GM12878 (cell line): ENCODE measurements around the gene ITPRIP. TPM values are rescaled to one million over a fixed set of nuclear protein-coding genes. Genes with fewer than 3 reads are reported as not detected.

Experiments used
- ATAC-seq: fragments of 200-7000 bp; cut with Tn5 transposase; 3 replicates; pipeline ENCODE4 v1.9.1; 2020; ENCODE audit warnings: mild to moderate bottlenecking, moderate library complexity
- BruUV-seq: library from RNA; stranded (reverse); fragments of 400-500 nt; replicated peaks from 2 replicates; lab custom pipeline; 2021; lab: Mats Ljungman, UMichigan
- CTCF ChIA-PET: fragments of 300-600 bp; sonication (Branson Sonifier 250); formaldehyde crosslinking; extraction: SDS; loops from one replicate; lab custom pipeline; 2021; ENCODE audit warnings: inconsistent platforms; lab: Yijun Ruan, JAX
- POLR2A ChIA-PET: fragments of 350-600 bp; formaldehyde crosslinking; extraction: SDS; loops from one replicate; lab custom pipeline; 2021; ENCODE audit warnings: inconsistent platforms; lab: Charles Lee
- RAD21 ChIA-PET: fragments of 300-600 bp; sonication (Branson Sonifier 250); formaldehyde crosslinking; loops from one replicate; lab custom pipeline; 2023; ENCODE audit warnings: antibody characterized with exemption; ENCODE audit not compliant: unreplicated experiment; lab: Charles Lee
- SMC1A ChIA-PET: fragments of 300-600 bp; sonication (Branson Sonifier 250); formaldehyde crosslinking; loops from one replicate; lab custom pipeline; 2023; ENCODE audit not compliant: unreplicated experiment, uncharacterized antibody; lab: Charles Lee
- DNase-seq: peaks from one replicate; pipeline ENCODE4 v3.0.0-alpha.2; 2011; ENCODE audit warnings: low read depth, low spot score
- FAIRE-seq: peaks from 3 replicates; lab custom pipeline; 2011; peaks lifted over from hg19 to GRCh38; lab: Jason Lieb, UNC
- H2AFZ ChIP-seq: 2 replicates; pipeline ENCODE4 v1.6.0; 2011; ENCODE audit warnings: low read depth, low read length, control low read depth; ENCODE audit not compliant: control insufficient read depth
- H3K27ac ChIP-seq: 2 replicates; pipeline ENCODE4 v1.5.1; 2011; ENCODE audit warnings: control low read depth; ENCODE audit not compliant: control insufficient read depth, insufficient read depth
- H3K27me3 ChIP-seq, 2 experiments: replicated peaks in 1 of 2; 2 replicates each; pipeline versions ENCODE4 v1.6.0 to v1.6.1; 2011; ENCODE audit warnings: low read length in 1 of 2; ENCODE audit not compliant: control insufficient read depth in 2 of 2, insufficient read depth in 2 of 2
- H3K36me3 ChIP-seq, 2 experiments: 2 replicates each; pipeline ENCODE4 v1.5.1; 2011; ENCODE audit warnings: low read length in 1 of 2; ENCODE audit not compliant: control insufficient read depth in 2 of 2, insufficient read depth in 2 of 2
- H3K4me1 ChIP-seq: 2 replicates; pipeline ENCODE4 v1.6.1; 2011; ENCODE audit warnings: mild to moderate bottlenecking, low read length, moderate library complexity, mixed read lengths; ENCODE audit not compliant: control insufficient read depth, insufficient read depth
- H3K4me2 ChIP-seq: 2 replicates; pipeline ENCODE4 v1.6.0; 2011; ENCODE audit warnings: control low read depth; ENCODE audit not compliant: control insufficient read depth, insufficient read depth
- H3K4me3 ChIP-seq: fragments of 200-600 bp; sonication (generic); 2 replicates; pipeline ENCODE4 v1.5.1; 2016
- H3K79me2 ChIP-seq: 2 replicates; pipeline ENCODE4 v1.6.0; 2011; ENCODE audit warnings: low read length; ENCODE audit not compliant: control insufficient read depth, insufficient read depth
- H3K9ac ChIP-seq: 2 replicates; pipeline ENCODE4 v1.8.0; 2011; ENCODE audit warnings: low read length, control low read depth, mixed read lengths; ENCODE audit not compliant: control insufficient read depth, insufficient read depth
- H3K9me3 ChIP-seq: replicated peaks from 3 replicates; pipeline ENCODE4 v1.5.1; 2011; ENCODE audit warnings: mild to moderate bottlenecking, low read length; ENCODE audit not compliant: control insufficient read depth, insufficient read depth
- H4K20me1 ChIP-seq: 2 replicates; pipeline ENCODE4 v1.6.0; 2011; ENCODE audit not compliant: control insufficient read depth, insufficient read depth
- BCL11A ChIP-seq: IDR thresholded peaks from 2 replicates; pipeline ENCODE4 v1.6.1; 2011; ENCODE audit warnings: low read depth, low read length
- CREB1 ChIP-seq: IDR thresholded peaks from 2 replicates; pipeline ENCODE4 v1.6.1; 2012; ENCODE audit warnings: low read depth, mild to moderate bottlenecking, inconsistent platforms
- EGR1 ChIP-seq, 2 experiments: IDR thresholded peaks; 1 replicate in 1 of 2; 2 replicates in 1 of 2; pipeline ENCODE4 v1.6.1; 2011 to 2012; ENCODE audit warnings: low read depth in 2 of 2, low read length in 2 of 2, borderline replicate concordance in 1 of 2, mild to moderate bottlenecking in 1 of 2, moderate library complexity in 1 of 2
- KAT2A ChIP-seq: conservative IDR thresholded peaks from 2 replicates; pipeline ENCODE4 v1.6.1; 2011; ENCODE audit warnings: low read depth, low read length; ENCODE audit not compliant: control insufficient read depth
- RELA ChIP-seq: fragments of 450-650 bp; IDR thresholded peaks from 2 replicates; pipeline ENCODE4 v1.8.0; 2014; ENCODE audit warnings: borderline replicate concordance; ENCODE audit not compliant: partially characterized antibody
- STAT1 ChIP-seq: fragments of 450-650 bp; conservative IDR thresholded peaks from 2 replicates; pipeline ENCODE4 v1.6.1; 2014; ENCODE audit warnings: antibody characterized with exemption, mild to moderate bottlenecking
- ZNF217 ChIP-seq: fragments of 450-650 bp; IDR thresholded peaks from 2 replicates; pipeline ENCODE4 v1.6.1; 2017; ENCODE audit warnings: antibody characterized with exemption, mild to moderate bottlenecking
- WGBS: methylation state at CpG from one replicate; pipeline ENCODE4 v1.1.6; 2016; ENCODE audit warnings: low lambda C conversion rate; ENCODE audit not compliant: insufficient replicate concordance, insufficient coverage; ENCODE audit errors: missing lambda C conversion rate; 5-methylcytosine and 5-hydroxymethylcytosine counted together
- in situ Hi-C: fragments of 300-500 bp; cut with MboI; formaldehyde crosslinking; loops from 9 replicates; pipeline ENCODE4 v1.14.3; 2018; ENCODE audit warnings: mixed read lengths
- intact Hi-C: fragments of 100-400 bp; cut with micrococcal nuclease; formaldehyde crosslinking; loops from one replicate; pipeline ENCODE4 v1.14.2; 2022; ENCODE audit not compliant: unreplicated experiment
- polyA plus RNA-seq, 11 experiments: library from polyadenylated mRNA; depleted of rRNA in 4 of 11; unstranded in 6 of 11; stranded (reverse) in 5 of 11; fragments of >200 nt; fragmentation: Nextera tagmentation in 4 of 11; fragmentation: Illumina TruSeq in 1 of 11; extraction: Ambion mirVana in 4 of 11; extraction: Trizol in 1 of 11; gene quantifications; 1 replicate in 1 of 11; 2 replicates in 10 of 11; pipeline versions ENCODE4 v1.2.1 to v1.2.3, GENCODE V29; 2011 to 2016; ENCODE audit warnings: inconsistent platforms in 2 of 11, missing spikeins in 2 of 11, low read depth in 1 of 11
- total RNA-seq, 4 experiments: library from RNA; depleted of rRNA in 3 of 4; stranded (reverse); fragments of >200 nt in 3 of 4; fragmentation: Illumina TruSeq in 1 of 4; extraction: Trizol in 1 of 4; gene quantifications; 2 replicates each; pipeline versions ENCODE4 v1.2.1 to v1.2.3, GENCODE V29; 2013 to 2021
- TF ChIP-seq, protein P1 (sequence below): fragments of 450-650 bp; IDR thresholded peaks from 2 replicates; pipeline ENCODE4 v1.6.1; 2017; ENCODE audit warnings: mild to moderate bottlenecking, moderate library complexity
- TF ChIP-seq, protein P2 (sequence below): IDR thresholded peaks from 2 replicates; pipeline ENCODE4 v1.6.1; 2012; ENCODE audit warnings: mild to moderate bottlenecking, low read depth, low read length
- TF ChIP-seq, protein P3 (sequence below): fragments of 450-650 bp; IDR thresholded peaks from 2 replicates; pipeline ENCODE4 v1.6.1; 2018; ENCODE audit warnings: borderline replicate concordance, mild to moderate bottlenecking; ENCODE audit not compliant: partially characterized antibody

ITPRIP gene
- total and polyA plus RNA-seq, 10 of the 15 experiments (the other 5 are each of a cell fraction or from before 2014, with no cell fraction given): 0.82 to 10.4 (median 5.9) TPM

DNA sequence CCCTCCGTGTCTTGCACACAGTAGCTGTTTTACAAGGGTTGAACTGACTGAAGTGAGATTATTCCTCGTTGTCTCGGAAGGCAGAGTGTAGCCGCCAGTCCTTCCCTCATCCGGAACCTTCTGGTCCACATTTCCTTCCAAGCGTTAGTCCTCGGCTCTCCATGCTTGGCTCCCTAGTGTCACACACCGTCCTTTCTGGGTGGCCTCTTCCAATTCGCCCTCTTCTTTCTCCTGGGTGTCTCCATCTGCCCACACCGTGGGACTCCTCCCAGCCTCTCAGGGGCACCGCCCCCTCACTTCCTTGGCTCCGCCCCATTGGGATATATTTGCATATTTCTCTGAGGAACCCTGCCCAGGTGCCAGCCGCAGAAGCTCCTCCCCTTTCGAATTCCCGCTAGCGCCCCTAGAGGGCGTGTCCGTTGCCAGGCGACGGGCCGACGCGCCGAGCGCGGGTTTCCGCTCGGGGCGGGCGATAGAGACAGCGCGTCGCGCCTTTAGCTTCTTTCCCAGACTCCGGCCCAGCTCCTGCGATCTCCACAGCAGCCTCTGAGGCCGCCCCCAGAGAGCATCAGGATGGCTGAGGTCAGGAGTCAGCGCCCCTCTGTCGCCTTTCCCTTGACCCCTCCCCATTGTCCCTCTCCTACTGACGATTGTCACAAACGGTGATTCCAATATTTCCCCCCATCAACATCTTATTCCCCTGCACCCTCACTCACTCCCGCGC is 15.2 kb upstream of the ITPRIP start, which contains the start of gene CFAP58 (continued):
- TF ChIP-seq, protein P1, sequence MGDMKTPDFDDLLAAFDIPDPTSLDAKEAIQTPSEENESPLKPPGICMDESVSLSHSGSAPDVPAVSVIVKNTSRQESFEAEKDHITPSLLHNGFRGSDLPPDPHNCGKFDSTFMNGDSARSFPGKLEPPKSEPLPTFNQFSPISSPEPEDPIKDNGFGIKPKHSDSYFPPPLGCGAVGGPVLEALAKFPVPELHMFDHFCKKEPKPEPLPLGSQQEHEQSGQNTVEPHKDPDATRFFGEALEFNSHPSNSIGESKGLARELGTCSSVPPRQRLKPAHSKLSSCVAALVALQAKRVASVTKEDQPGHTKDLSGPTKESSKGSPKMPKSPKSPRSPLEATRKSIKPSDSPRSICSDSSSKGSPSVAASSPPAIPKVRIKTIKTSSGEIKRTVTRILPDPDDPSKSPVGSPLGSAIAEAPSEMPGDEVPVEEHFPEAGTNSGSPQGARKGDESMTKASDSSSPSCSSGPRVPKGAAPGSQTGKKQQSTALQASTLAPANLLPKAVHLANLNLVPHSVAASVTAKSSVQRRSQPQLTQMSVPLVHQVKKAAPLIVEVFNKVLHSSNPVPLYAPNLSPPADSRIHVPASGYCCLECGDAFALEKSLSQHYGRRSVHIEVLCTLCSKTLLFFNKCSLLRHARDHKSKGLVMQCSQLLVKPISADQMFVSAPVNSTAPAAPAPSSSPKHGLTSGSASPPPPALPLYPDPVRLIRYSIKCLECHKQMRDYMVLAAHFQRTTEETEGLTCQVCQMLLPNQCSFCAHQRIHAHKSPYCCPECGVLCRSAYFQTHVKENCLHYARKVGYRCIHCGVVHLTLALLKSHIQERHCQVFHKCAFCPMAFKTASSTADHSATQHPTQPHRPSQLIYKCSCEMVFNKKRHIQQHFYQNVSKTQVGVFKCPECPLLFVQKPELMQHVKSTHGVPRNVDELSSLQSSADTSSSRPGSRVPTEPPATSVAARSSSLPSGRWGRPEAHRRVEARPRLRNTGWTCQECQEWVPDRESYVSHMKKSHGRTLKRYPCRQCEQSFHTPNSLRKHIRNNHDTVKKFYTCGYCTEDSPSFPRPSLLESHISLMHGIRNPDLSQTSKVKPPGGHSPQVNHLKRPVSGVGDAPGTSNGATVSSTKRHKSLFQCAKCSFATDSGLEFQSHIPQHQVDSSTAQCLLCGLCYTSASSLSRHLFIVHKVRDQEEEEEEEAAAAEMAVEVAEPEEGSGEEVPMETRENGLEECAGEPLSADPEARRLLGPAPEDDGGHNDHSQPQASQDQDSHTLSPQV: no peak
- TF ChIP-seq CREB1: peak; percentile 55; the same call in 1 of the 2 replicates
- TF ChIP-seq RELA: no peak
- TF ChIP-seq, all 136 proteins: peak for 22

DNA sequence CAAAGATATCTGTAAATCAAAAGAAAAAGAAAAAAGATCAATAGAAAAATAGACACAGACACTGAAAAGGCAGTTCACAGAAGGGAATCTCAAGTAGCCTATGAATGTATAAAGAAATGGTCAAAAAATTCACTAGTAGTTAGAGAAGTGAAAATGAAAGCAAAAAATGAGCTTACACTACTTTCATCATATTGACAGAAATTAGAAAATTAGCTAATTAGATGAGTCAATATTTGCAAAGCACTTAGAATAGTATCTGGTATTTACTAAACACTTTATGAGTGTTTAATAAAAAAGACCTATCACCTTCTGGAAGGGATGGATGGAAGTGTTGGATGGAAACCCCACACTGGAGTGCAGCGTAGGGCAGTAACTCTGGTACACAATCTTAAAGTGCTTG is 13.7 kb upstream of the ITPRIP start:
- peak overlapping the region; percentile 16 for H2AFZ ChIP-seq
- RAD21 ChIA-PET: interaction anchor here (0.6 to 6.8 kb wide), 13 partner anchors 14 to 105 kb away, joined by 3 to 137 read pairs (median 5); partner anchors contain the start of genes GSTO2 and ITPRIP
- TF ChIP-seq, protein P2, sequence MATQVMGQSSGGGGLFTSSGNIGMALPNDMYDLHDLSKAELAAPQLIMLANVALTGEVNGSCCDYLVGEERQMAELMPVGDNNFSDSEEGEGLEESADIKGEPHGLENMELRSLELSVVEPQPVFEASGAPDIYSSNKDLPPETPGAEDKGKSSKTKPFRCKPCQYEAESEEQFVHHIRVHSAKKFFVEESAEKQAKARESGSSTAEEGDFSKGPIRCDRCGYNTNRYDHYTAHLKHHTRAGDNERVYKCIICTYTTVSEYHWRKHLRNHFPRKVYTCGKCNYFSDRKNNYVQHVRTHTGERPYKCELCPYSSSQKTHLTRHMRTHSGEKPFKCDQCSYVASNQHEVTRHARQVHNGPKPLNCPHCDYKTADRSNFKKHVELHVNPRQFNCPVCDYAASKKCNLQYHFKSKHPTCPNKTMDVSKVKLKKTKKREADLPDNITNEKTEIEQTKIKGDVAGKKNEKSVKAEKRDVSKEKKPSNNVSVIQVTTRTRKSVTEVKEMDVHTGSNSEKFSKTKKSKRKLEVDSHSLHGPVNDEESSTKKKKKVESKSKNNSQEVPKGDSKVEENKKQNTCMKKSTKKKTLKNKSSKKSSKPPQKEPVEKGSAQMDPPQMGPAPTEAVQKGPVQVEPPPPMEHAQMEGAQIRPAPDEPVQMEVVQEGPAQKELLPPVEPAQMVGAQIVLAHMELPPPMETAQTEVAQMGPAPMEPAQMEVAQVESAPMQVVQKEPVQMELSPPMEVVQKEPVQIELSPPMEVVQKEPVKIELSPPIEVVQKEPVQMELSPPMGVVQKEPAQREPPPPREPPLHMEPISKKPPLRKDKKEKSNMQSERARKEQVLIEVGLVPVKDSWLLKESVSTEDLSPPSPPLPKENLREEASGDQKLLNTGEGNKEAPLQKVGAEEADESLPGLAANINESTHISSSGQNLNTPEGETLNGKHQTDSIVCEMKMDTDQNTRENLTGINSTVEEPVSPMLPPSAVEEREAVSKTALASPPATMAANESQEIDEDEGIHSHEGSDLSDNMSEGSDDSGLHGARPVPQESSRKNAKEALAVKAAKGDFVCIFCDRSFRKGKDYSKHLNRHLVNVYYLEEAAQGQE: no peak
- TF ChIP-seq STAT1 (no peak), ZNF217 (no peak), EGR1 (IDR thresholded peaks at IDR 0.05; ENCODE audit: borderline replicate concordance in 1 of 2, low read depth in 2 of 2, low read length in 2 of 2) (no peak), BCL11A (no peak), KAT2A (no peak)
- TF ChIP-seq, protein P3, sequence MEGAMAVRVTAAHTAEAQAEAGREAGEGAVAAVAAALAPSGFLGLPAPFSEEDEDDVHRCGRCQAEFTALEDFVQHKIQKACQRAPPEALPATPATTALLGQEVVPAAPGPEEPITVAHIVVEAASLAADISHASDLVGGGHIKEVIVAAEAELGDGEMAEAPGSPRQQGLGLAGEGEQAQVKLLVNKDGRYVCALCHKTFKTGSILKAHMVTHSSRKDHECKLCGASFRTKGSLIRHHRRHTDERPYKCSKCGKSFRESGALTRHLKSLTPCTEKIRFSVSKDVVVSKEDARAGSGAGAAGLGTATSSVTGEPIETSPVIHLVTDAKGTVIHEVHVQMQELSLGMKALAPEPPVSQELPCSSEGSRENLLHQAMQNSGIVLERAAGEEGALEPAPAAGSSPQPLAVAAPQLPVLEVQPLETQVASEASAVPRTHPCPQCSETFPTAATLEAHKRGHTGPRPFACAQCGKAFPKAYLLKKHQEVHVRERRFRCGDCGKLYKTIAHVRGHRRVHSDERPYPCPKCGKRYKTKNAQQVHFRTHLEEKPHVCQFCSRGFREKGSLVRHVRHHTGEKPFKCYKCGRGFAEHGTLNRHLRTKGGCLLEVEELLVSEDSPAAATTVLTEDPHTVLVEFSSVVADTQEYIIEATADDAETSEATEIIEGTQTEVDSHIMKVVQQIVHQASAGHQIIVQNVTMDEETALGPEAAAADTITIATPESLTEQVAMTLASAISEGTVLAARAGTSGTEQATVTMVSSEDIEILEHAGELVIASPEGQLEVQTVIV: no peak

More for the DNA sequence above, 13.7 kb upstream of the ITPRIP start:
- peak; percentile 31 for ATAC-seq
- H3K4me1 ChIP-seq: peaks cover 51% of the 10 kb centered on the region
- no peaks in the 10 kb centered on the region for H4K20me1 ChIP-seq
- peak overlapping the region; percentile 77 for H3K4me2 ChIP-seq
- in situ Hi-C loops (no loop called here), intact Hi-C loops (loop anchor here (5.0 kb wide), 1 partner anchor 230 kb away; the partner anchor contains the start of gene SFR1)
- H3K9ac ChIP-seq: no peak overlapping the region
- ChIA-PET POLR2A (interaction anchor here (0.6 to 2.2 kb wide), 9 partner anchors 14 to 603 kb away, joined by 3 to 10 read pairs (median 3); partner anchors contain the start of genes GSTO1 and ITPRIP), SMC1A (interaction anchor here (0.8 to 10.5 kb wide), 19 partner anchors 9 to 228 kb away, joined by 3 to 187 read pairs (median 5); partner anchors contain the start of genes GSTO1, GSTO2 and ITPRIP), CTCF (interaction anchor here (0.7 to 12.8 kb wide), 19 partner anchors 10 to 464 kb away, joined by 3 to 419 read pairs (median 11); partner anchors contain the start of genes GSTO2 and ITPRIP)
- no peaks in the 10 kb centered on the region for H3K27me3 ChIP-seq
- H3K36me3 ChIP-seq: no peaks in the 10 kb centered on the region
- H3K9me3 ChIP-seq: no peaks in the 10 kb centered on the region; the same call in 2 of the 3 replicates
- DNase-seq: no peak
- BruUV-seq: no TSS peak
- H3K27ac ChIP-seq: no peak overlapping the region
- FAIRE-seq: no peak
- H3K79me2 ChIP-seq: no peaks in the 10 kb centered on the region
- 0% methylated on average over 1 of the region's 1 CpG for WGBS
- H3K4me3 ChIP-seq: peak overlapping the region; percentile 25
